T-helper 1 cell treated with Interleukin-12 subunit alpha and Interleukin-12 subunit beta and Interleukin-4 antibody, amounts not matched to agents 30 μg/mL and 1 μg/mL, for 36 hours (primary cell): ENCODE measurements around the gene FMN2.

Source experiments
- H3K27ac Mint-ChIP-seq: one replicate; pipeline ENCODE4 v1.8.0; 2021; ENCODE audit warnings: mild to moderate bottlenecking, mixed read lengths
- H3K27me3 Mint-ChIP-seq: one replicate; pipeline ENCODE4 v1.8.0; 2021; ENCODE audit warnings: low read depth, mixed read lengths
- H3K36me3 Mint-ChIP-seq: one replicate; pipeline ENCODE4 v1.8.0; 2021; ENCODE audit warnings: low read depth, mixed read lengths
- H3K4me1 Mint-ChIP-seq: one replicate; pipeline ENCODE4 v1.8.0; 2021; ENCODE audit warnings: low read depth, mixed read lengths
- H3K4me3 Mint-ChIP-seq: one replicate; pipeline ENCODE4 v1.8.0; 2021; ENCODE audit warnings: mild to moderate bottlenecking, moderate library complexity, mixed read lengths
- H3K9me3 Mint-ChIP-seq: one replicate; pipeline ENCODE4 v1.8.0; 2021; ENCODE audit warnings: mixed read lengths

The FMN2 gene

DNA sequence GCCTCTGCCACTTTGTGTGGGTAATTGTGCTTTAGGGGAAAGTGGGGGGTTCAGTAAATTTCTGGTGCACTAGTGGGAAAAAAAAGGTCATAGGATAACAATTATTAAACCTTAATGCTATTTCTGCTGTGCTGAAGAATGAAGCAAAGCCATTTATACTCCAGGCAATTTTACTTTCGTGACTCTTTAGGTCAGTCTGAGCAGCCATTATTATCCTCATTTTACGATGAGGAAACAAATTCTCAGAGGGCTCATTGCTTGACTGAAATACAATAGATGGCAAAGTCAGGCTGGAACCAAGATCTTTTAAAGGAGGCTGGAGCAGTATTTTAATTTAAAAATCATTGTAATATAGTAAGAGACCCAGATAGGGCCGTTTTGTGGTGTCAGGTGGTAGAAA lies 272.2 kb downstream of the FMN2 start:
- peaks cover 18% of the 10 kb centered on the region for H3K9me3 Mint-ChIP-seq
- no peaks in the 10 kb centered on the region for H3K4me1 Mint-ChIP-seq
- H3K27me3 Mint-ChIP-seq = no peaks in the 10 kb centered on the region
- no peaks in the 10 kb centered on the region for H3K36me3 Mint-ChIP-seq
- no peak overlapping the region for H3K4me3 Mint-ChIP-seq
- H3K27ac Mint-ChIP-seq = no peak overlapping the region

- no peak overlapping the region for H3K27ac Mint-ChIP-seq
Measured at GRCh38 chr1:240366636-240367035, 275.0 kb downstream of the FMN2 start.

DNA sequence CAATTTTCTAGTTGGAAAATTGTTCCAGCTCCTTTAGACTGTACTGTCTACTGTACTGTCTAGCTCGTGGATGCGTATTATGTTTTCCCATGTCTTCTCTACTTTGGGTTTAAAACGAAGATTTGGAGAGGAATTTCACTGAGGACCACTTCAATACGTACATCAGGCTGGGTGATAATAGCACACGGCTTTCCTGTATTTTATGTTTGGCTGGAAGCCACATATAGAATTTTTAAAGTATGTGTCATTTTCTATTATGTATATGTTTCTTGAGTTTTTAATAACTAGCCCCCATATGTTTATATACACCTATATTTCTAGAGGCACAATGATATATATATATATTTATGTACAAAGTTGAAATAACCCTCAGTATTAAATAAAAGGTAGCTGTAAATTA lies 293.9 kb downstream of the FMN2 start:
- H3K27ac Mint-ChIP-seq = no peak overlapping the region
- peaks cover 12% of the 10 kb centered on the region for H3K9me3 Mint-ChIP-seq

More at GRCh38 chr1:240366636-240367035, 275.0 kb downstream of the FMN2 start:
- no peaks in the 10 kb centered on the region for H3K27me3 Mint-ChIP-seq
- H3K4me1 Mint-ChIP-seq = no peaks in the 10 kb centered on the region
- no peak overlapping the region for H3K4me3 Mint-ChIP-seq
- H3K36me3 Mint-ChIP-seq = no peaks in the 10 kb centered on the region
- peaks cover 5% of the 10 kb centered on the region for H3K9me3 Mint-ChIP-seq

GRCh38 chr1:240385985-240386978 lies 294.6 kb downstream of the FMN2 start:
- no peaks in the 10 kb centered on the region for H3K36me3 Mint-ChIP-seq
- no peak overlapping the region for H3K27ac Mint-ChIP-seq
- H3K9me3 Mint-ChIP-seq = peaks cover 8% of the 10 kb centered on the region
- no peaks in the 10 kb centered on the region for H3K4me1 Mint-ChIP-seq
- no peak overlapping the region for H3K4me3 Mint-ChIP-seq
- H3K27me3 Mint-ChIP-seq = no peaks in the 10 kb centered on the region

More for the DNA sequence above, 293.9 kb downstream of the FMN2 start:
- Mint-ChIP-seq H3K36me3 (peaks cover 1% of the 10 kb centered on the region), H3K4me1 (no peaks in the 10 kb centered on the region), H3K4me3 (no peak overlapping the region), H3K27me3 (no peaks in the 10 kb centered on the region)

DNA sequence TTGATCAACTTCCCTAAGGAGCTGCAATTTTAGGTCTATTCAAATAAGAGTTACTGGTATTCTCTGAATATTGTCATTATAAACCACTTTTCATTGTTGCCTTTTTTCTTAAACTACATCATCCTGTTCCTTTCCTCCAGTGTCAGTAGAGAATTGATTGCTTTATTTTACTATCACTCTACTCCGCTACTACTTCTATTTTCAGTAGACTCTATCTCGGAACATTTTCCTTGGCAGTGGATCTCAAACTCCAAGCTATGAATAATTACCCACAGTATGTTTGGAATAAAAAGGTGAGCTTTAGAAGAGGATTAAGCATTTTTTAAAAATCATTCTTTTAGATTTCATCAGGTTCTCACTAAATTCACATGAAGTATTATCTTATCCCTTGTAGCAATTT lies 295.4 kb downstream of the FMN2 start:
- no peaks in the 10 kb centered on the region for H3K36me3 Mint-ChIP-seq
- no peak overlapping the region for H3K27ac Mint-ChIP-seq
- H3K27me3 Mint-ChIP-seq = no peaks in the 10 kb centered on the region
- peaks cover 4% of the 10 kb centered on the region for H3K9me3 Mint-ChIP-seq
- H3K4me3 Mint-ChIP-seq = no peak overlapping the region
- H3K4me1 Mint-ChIP-seq = no peaks in the 10 kb centered on the region

DNA sequence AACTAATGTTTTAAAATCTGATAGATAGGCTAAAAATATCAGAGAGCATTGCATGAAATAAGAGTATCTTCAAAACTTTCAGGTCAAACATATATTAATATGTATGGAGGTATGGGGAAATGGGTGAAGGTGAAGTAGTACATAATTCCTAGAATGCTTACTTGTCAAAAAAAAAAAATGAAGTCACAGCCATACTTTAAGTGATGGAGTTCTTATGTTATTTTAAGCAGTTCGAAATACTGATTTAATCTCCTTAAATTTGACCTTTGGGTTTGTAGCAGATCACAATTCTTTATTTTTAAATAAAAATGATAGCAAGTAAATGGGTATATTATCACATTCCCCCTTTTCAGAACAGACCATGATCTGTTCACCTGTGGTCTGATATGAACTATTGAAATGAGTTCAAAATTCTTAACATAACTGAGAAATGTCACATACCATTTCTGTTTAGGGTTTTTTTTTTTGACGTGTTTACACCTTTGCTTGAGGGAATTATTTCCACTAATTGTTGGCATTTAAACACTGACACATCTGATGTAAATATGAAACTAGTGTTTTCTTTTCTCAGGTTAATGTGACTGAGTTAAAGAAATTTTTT lies 300.1 kb downstream of the FMN2 start:
- Mint-ChIP-seq H3K36me3 (no peaks in the 10 kb centered on the region), H3K27ac (no peak overlapping the region), H3K4me1 (no peaks in the 10 kb centered on the region), H3K9me3 (peaks cover 6% of the 10 kb centered on the region), H3K27me3 (no peaks in the 10 kb centered on the region), H3K4me3 (no peak overlapping the region)

DNA sequence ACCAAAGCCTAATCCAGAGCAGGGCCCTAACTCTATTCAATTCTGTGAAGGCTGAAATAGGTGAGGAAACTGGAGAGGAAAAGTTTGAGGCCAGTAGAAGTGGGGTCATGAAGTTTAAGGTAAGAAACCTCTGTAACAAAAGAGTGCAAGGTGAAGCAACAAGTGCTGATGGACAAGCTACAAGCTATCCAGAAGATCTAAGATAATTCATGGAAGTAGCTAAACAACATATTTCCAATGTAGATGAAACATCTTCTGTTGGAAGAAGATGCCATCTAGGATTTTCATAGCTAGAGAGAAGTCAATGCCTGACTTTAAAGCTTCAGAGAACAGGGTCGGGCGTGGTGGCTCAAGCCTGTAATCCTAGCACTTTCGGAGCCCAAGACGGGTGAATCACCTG lies 302.7 kb downstream of the FMN2 start:
- no peak overlapping the region for H3K27ac Mint-ChIP-seq
- H3K36me3 Mint-ChIP-seq = no peaks in the 10 kb centered on the region
- H3K4me3 Mint-ChIP-seq = no peak overlapping the region
- no peaks in the 10 kb centered on the region for H3K27me3 Mint-ChIP-seq
- no peaks in the 10 kb centered on the region for H3K4me1 Mint-ChIP-seq
- peaks cover 10% of the 10 kb centered on the region for H3K9me3 Mint-ChIP-seq

DNA sequence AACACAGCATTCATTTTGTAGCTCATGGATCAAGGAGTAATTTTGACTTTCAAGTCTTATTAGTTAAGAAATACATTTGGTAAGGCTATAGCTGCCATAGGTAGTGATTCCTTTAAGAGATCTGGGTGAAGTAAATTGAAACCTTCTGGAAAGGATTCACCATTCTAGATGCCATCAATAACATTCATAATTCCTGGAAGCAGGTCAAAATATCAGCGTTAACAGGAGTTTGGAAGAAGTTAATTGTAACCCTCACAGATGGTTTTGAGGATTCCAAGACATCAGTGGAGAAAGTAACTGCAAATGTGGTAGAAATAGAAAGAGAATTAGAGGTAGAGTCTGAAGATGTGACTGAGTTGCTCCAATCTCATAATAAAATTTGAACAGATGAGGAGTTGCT lies 303.7 kb downstream of the FMN2 start:
- no peak overlapping the region for H3K4me3 Mint-ChIP-seq
- no peaks in the 10 kb centered on the region for H3K36me3 Mint-ChIP-seq
- H3K9me3 Mint-ChIP-seq = peaks cover 10% of the 10 kb centered on the region
- H3K4me1 Mint-ChIP-seq = no peaks in the 10 kb centered on the region
- H3K27me3 Mint-ChIP-seq = no peaks in the 10 kb centered on the region
- no peak overlapping the region for H3K27ac Mint-ChIP-seq

- H3K36me3 Mint-ChIP-seq = no peaks in the 10 kb centered on the region
- H3K27me3 Mint-ChIP-seq = no peaks in the 10 kb centered on the region
- H3K4me3 Mint-ChIP-seq = no peak overlapping the region
- H3K4me1 Mint-ChIP-seq = no peaks in the 10 kb centered on the region
- H3K9me3 Mint-ChIP-seq = peaks cover 6% of the 10 kb centered on the region
- H3K27ac Mint-ChIP-seq = no peak overlapping the region
Measured at GRCh38 chr1:240399381-240399780, 307.7 kb downstream of the FMN2 start.

DNA sequence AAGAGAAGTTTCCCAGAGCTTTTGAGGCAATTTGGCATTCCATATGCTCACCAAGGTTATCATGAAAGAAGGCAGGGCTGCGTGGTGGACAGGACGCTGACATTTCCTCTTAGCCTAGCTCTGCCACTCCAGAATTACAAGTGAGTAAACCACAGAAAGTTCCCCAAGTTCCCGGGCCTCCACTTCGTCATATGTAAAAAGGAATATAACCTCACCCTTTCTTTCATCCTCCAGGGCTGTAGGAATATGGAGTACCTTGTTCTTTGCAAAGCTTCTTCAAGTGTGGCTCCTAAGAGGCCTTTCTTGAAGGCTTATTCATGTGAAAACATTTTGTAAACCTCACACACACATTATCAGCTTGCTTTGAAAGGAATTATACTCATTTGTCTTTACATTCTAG lies 310.0 kb downstream of the FMN2 start:
- Mint-ChIP-seq H3K9me3 (peaks cover 8% of the 10 kb centered on the region), H3K27me3 (no peaks in the 10 kb centered on the region), H3K4me1 (no peaks in the 10 kb centered on the region), H3K27ac (no peak overlapping the region), H3K36me3 (no peaks in the 10 kb centered on the region), H3K4me3 (no peak overlapping the region)

- no peaks in the 10 kb centered on the region for H3K27me3 Mint-ChIP-seq
- H3K9me3 Mint-ChIP-seq = peaks cover 4% of the 10 kb centered on the region
- no peaks in the 10 kb centered on the region for H3K4me1 Mint-ChIP-seq
- H3K4me3 Mint-ChIP-seq = no peak overlapping the region
- H3K27ac Mint-ChIP-seq = no peak overlapping the region
- no peaks in the 10 kb centered on the region for H3K36me3 Mint-ChIP-seq
Measured at GRCh38 chr1:240402326-240402725, 310.6 kb downstream of the FMN2 start.

DNA sequence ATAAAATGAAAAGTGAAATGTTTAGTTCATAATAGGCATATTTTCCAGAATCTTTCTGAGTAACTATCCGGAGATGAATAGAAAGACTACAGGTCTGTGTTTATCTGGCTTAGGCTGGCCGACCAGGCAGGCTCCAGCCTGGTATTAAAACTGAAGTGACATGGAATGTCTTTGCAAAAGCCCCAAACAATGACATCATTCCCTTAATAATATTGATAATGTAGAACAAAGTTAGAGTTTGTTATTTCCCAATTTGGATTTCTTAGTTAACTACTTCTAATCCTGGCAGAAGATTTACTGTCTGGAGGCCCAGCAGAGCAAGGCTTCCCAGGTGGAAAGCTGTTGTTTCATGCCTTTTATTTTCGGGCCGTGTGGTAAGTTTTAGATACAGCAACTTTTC lies 312.6 kb downstream of the FMN2 start:
- Mint-ChIP-seq H3K36me3 (no peaks in the 10 kb centered on the region), H3K4me3 (no peak overlapping the region), H3K9me3 (peaks cover 4% of the 10 kb centered on the region), H3K27me3 (no peaks in the 10 kb centered on the region), H3K4me1 (no peaks in the 10 kb centered on the region), H3K27ac (no peak overlapping the region)

GRCh38 chr1:240405751-240406150 lies 314.1 kb downstream of the FMN2 start:
- no peaks in the 10 kb centered on the region for H3K4me1 Mint-ChIP-seq
- H3K4me3 Mint-ChIP-seq = no peak overlapping the region
- H3K36me3 Mint-ChIP-seq = no peaks in the 10 kb centered on the region
- H3K27ac Mint-ChIP-seq = no peak overlapping the region
- H3K27me3 Mint-ChIP-seq = no peaks in the 10 kb centered on the region
- H3K9me3 Mint-ChIP-seq = peaks cover 4% of the 10 kb centered on the region

DNA sequence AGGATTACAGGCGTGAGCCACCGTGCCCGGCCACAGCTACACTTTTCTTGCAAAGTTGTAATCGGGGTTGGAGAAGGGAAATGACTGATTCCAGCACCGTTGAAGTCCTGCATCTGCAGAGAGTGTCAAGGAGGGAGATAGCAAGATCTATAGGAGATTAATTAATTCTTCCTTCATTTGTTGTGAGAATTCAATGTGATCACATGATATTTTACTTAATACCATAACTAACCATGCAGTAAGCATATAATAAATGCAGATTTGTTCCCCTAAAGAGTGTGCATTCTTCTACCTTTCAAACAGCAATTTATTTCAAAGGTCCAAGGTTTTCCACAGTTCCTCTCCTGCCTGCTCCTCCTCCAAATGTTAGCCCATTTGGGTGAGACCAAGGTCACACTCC lies 315.7 kb downstream of the FMN2 start:
- H3K27ac Mint-ChIP-seq = no peak overlapping the region
- H3K4me1 Mint-ChIP-seq = no peaks in the 10 kb centered on the region
- H3K27me3 Mint-ChIP-seq = no peaks in the 10 kb centered on the region
- H3K4me3 Mint-ChIP-seq = no peak overlapping the region
- H3K9me3 Mint-ChIP-seq = peaks cover 11% of the 10 kb centered on the region
- no peaks in the 10 kb centered on the region for H3K36me3 Mint-ChIP-seq

DNA sequence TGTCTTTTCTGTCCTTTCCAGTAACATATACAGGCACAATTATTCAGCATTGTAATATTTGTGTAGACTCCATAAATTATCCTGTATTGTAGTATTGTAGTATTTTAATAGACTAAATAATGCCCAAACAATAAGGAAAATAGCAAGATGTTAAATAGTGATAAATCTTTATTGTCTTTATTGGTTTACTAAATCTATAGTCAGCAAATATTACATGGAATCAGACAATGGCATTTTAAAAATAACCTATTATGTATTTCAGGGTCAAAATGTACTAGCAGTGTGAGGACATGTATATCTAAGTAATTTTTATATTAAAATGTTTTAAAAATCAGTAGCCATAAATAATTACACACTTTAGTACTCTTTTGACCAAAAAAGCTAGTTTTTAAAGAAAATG lies 317.9 kb downstream of the FMN2 start:
- Mint-ChIP-seq H3K36me3 (no peaks in the 10 kb centered on the region), H3K9me3 (peaks cover 13% of the 10 kb centered on the region), H3K27ac (no peak overlapping the region), H3K4me3 (no peak overlapping the region), H3K4me1 (no peaks in the 10 kb centered on the region), H3K27me3 (no peaks in the 10 kb centered on the region)
